ENCODE results near the gene PIK3R1.
"Not testable (repeated sequence)": the region's sequence is repeated elsewhere in the genome, so short reads cannot be mapped to it uniquely, and the experiment has no call there.

PIK3R1 gene

DNA sequence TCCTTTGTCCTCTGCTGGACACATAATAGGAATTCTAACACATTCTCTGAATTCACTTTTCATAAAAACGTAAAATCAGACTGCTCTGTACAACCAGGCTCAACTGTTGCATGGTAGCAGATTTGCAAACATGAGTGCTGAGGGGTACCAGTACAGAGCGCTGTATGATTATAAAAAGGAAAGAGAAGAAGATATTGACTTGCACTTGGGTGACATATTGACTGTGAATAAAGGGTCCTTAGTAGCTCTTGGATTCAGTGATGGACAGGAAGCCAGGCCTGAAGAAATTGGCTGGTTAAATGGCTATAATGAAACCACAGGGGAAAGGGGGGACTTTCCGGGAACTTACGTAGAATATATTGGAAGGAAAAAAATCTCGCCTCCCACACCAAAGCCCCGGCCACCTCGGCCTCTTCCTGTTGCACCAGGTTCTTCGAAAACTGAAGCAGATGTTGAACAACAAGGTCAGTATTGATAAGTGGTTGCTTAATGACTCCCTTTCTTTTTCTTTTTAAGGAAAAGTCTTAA, 11.1 kb downstream of the PIK3R1 start:
- no peak for DNase-seq (ENCODE audit: low read depth)

DNA sequence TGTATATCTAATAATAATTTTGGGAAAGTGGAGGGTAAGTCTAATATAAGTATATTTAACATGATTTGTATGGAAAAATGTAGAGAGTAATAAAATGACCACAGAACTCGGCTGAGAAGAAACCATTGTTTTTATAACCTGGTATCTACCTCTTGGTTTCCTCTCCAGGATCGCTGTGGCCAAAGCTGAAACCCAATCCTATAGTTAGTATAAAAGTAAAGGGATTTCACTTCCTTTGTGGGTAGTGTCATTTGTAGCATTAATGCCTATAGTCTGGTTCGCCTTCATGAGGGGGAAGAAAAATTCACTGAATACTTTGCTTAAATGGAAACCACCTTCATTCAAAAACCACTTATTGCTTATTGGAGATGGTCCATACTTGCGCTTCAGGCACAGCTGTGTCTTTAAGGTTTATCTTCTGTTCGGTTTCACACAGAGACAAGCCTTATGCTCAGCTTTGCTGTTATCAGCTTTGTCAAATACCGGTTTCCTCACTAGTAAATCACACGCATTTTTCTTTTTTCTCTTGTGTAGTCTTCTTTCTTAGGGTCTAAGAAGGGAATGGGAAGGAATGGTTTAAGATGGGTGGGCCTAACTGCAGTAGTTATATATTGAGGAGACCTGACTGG, 12.1 kb downstream of the PIK3R1 start:
- DNase-seq (ENCODE audit: low read depth), result no peak

DNA sequence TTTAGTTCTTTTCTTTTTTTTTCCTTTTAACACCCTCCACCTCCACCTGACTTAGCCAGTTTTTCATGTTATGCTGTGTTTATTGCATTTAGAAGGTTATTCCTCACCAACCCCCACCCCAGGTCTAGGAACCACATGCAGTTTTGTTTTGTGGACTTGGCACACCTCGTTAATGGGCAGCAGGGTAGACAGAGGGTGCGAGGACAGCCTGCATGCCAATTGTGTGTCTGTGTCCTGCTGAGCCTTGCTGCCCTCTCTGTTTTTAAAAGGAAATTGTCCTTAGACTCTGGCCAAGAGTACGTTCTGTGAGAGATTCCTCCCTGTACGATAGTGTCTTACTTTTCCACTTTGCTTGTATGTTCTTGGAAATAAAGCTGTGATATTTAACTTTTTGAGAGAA, 13.9 kb downstream of the PIK3R1 start:
- DNase-seq (ENCODE audit: low read depth), result no peak

DNA sequence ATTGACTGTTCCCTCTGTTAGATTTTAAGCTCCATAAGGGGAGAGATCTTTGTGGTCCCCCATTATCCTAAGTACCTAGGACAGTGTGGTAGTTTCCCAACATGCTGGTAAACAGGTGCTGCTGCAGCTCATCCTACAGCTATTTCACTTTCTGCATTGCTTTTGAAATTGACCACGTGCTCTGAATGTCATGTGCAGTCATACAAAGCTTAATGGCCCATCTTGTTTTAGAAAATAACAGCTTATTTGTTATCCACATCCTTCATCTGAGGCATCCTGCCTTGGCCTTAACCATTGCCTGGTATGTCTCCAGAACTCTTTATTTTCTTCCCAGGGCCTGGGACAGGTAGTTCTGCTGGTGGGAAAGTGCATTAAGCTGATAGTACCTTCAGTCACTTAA, 14.7 kb downstream of the PIK3R1 start:
- DNase-seq (ENCODE audit: low read depth), result no peak

DNA sequence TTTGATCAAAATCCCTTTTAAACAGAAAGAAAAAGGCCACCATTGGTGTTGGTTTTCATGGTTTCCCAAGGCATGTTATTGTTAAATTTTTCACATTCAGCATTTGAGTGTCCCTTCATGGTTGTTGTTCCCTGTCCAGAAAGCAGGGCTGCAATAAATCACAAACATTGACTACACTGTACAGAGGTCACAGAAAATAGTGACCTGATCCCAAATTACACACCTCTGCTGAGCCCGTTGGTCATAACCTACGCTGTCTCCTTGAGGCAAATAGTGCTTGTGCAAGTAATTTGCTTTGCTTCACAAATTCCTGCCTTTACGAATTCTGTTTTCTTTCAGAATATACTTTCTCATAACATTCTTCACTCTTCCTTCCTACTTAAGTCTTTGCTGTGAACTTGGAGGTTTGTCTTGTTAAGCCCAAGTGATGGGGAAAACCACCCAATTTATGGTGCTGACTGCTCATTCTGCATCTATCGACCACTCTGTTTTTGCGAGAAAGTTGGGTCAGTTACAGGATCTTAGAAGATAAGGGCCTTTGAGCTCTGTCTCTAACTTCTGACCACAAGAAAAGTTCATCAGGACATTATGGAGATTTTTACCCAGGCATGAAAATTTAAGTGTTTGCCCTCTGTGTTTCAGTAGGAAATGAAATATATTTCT, 16.0 kb downstream of the PIK3R1 start:
- no peak for DNase-seq (ENCODE audit: low read depth)

DNA sequence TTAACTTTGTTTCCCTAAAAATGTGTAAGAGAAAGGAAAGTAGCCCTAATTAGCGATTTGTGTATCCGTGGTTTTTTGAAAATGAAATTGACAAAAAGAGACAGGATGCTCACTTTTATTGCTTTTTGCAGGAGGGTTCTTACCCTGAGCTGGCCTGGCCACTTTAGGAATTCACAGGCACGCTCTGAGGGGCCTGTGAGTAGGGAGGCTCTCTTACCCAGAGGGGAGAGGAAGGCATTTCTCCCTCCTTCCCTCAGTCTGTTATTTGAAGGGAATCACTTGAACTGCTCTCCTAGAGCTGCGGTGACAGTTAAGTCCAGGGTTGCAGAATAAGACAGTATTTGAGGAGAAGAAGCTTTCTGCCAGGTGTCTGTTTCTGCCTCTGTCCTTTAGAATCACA, 16.7 kb downstream of the PIK3R1 start:
- no peak for DNase-seq (ENCODE audit: low read depth)

DNA sequence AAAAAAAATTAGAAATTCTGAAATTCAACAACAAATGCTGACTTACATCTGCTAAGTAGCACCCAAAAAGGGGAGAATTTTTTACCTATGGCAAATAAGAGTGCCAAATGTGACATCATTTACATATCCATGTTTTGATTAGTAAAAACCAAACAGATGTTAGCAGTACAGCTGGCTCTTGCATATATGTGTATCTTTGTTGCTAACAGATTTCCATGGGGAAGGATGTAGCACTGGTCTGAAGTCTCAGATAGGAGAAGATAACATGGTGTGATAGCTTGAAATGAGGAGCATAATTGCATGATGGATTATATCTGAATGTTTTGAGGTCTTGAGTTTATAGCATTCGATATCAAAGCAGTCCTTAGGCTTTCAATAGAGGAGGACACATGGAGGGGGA, 17.5 kb downstream of the PIK3R1 start:
- no peak for DNase-seq (ENCODE audit: low read depth)

DNA sequence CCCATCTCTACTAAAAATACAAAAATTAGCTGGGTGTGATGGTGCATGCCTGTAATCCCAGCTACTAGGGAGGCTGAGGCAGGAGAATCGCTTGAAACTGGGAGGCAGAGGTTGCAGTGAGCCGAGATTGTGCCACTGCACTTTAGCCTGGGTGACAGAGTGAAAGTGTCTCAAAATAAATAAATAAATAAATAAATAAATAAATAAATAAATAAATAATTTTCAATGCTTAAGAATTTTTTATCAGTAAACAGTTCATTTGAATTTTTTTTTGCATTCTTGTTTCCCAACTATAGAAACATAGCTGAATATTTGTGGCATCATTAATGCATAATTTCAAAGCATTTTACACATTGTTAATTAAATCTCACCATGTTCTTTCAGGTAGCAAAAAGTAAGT, 19.7 kb downstream of the PIK3R1 start:
- DNase-seq (ENCODE audit: low read depth), result not testable (repeated sequence)

DNA sequence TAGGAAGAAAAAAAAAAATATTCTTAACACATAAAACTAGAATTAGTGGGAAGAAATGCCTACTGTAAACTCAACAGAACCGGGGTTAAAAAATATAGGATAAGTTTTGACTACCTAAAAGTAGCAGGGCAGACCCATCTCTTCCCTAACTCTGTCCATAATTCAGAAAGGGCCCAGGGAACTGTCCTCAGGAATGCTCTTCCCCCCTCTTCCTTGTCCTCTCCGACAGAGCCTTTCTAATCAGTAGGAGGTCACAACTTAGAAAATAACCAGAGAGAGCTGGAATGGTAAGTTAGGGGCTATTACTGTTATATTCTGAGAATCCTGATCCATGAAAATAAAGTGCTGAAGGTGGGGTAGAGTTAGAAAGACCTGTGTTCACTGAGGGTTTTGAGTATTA, 22.2 kb downstream of the PIK3R1 start:
- no peak for DNase-seq (ENCODE audit: low read depth)

DNA sequence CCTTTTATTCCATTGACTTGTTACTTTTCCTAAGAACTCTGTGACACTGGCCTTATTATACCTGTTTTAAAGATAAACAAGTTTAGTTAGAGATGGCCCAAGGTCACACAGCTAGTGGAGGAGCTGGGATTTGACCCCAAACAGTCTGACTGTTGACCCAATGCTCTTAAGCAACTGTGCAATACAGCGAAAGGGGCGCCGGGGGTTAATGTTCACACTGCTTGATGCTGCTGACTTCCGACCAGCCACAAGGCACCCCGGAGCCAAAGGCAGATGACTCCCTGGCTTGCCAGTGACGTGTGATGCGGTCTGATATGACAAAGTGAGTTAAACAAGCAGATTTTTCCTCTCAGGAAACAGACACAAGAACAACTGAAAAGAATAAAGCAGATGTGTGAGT, 23.9 kb downstream of the PIK3R1 start:
- peak; percentile 73 for DNase-seq (ENCODE audit: low read depth)

DNA sequence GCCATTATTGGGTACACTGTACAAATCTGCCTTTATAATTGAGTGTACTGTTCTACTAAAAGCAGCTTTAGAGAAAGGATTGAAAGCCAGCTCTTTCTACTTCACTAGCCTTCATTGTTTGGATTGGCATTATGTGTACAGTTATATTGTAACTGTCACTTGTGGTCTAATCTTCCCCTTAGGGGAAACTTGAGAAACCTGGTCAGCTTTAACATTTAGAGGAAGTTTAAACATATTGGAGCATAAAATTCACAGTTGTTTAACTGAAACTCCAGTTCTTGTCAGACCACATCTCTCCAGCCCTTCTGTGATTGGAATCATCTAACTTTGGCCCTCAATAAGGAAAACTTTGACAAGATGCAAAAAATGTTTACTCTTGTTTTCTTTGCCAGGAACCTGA, 24.6 kb downstream of the PIK3R1 start:
- DNase-seq (ENCODE audit: low read depth), result no peak

DNA sequence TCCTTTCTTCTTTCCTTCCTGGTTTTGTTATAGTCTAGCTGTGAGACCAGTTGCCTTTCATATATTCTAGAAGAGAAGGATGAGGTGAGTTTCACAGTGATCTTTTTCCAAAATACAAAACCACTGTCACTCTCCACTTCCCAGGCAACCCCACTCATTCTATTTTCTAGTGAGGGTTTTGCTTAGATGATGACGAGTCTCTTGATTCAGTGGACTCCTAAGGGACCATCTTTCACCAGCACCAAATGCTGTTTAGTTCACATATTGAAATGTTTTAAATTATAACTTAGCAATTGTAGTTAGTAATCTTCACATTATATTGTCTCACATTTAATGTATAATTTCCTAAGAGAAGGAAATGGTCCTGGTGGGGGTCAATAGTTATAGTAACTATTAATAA, 25.2 kb downstream of the PIK3R1 start:
- DNase-seq (ENCODE audit: low read depth), result no peak

DNA sequence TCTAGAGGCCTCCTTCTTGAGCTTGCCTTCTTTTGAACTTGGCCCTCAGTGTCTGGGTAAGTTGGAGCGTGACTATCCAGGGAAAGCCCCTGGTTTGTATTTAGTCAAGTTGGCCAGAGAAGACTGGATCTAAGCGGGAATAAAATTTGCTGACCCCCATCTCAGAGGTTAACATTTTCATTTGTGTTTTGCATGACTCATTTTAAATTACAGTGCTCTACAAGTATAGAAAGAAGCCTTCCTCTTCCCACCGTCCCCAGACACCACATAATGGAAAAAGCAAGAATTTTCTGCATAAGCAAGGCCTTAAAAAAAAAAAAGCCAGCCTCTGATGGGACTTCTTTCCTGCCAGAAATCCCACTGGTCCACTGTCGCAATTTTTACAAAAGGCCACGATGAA, 27.2 kb downstream of the PIK3R1 start:
- DNase-seq (ENCODE audit: low read depth), result no peak

DNA sequence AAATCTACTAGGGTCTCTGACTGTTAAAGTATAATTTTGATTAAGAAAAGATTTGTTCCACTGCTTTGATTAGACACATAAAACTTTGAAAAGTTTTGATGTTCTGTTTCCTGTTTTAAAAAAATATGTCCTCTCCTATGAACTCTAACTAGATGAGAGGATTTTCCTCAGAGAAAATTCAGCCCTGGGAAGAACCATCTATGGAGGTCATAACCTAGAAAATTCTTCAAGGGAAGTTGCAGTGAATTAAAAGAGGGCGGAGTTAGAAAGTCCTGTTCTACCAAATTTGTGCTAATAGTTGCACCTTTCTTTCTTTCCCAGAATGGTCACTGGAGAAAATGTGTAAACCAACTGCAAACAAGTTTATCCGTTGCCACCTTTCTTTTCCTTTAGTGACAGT, 27.7 kb downstream of the PIK3R1 start:
- no peak for DNase-seq (ENCODE audit: low read depth)

DNA sequence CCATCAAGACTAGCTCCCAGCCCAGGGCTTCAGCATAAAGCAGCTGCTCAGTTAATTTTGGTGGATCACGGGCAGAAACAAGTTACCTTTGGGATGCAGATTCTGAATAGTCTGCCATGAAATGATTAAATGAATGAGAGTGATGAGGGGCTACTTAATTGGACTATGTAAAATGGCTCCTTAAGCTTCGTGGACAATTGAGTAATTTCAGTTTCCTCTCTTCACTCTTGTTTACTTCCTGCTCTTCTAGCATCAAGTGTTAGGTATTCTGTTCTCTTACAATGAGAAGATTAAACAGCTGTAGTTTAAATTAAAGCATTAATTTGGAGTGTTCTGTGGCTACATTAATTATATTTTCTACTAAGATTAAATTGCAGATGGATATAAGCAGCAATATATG, 28.1 kb downstream of the PIK3R1 start:
- DNase-seq (ENCODE audit: low read depth), result no peak

DNA sequence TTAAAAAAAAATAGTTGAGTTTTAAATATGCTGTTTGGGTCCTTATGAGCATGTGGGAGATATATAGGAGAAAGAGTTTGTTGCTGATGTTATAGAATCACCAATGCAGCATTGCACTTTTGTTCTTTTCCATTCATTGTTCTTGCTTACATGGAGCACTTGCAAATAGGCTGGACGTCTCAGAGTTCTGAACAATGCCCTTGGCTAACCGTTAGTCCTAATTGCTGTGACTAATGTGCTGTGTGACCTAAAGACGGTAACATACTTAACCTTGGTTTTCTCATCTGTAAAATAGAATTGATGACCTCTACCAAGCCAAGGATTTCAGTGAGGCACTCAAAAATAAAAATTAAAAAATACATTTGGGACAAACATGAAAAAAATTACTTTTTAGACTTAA, 29.8 kb downstream of the PIK3R1 start:
- DNase-seq (ENCODE audit: low read depth), result no peak

DNA sequence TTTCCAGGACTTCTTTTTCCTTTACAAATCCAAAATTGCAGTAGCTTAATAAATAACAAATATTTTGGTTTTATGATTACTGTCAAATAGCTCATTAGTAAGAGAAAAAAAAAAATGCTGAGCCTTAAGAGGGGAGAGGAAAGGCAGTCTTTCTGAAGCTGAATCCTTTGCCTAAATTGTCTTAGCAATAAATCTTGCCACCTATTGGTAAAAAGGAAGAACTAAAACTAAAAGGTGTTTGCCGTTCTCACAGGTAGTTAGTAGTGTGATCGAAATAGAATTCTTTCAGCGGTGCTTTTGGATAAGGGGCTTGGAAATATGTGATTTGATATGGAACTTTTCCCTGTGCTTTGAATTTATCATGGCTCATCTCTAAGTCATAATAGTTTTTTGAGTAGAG, 31.2 kb downstream of the PIK3R1 start:
- DNase-seq (ENCODE audit: low read depth), result no peak

DNA sequence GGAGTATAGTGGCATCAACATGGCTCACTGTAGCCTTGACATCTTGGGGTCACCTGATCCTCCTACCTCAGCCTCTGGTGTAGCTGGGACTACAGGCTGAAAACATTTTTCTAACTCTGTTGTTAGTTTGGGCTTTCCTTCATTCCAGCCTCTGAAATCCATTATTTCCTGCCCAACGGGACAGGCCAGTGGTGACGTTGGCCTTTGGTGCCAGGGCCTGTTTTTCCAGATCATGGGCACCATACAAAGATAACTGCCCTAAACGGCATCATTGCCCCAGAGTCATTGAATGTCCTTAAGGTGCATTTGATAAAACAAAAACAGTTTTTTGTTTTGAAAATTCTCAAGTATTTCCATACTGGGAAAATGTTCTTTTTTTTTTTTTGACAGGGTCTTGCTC, 32.1 kb downstream of the PIK3R1 start:
- no peak for DNase-seq (ENCODE audit: low read depth)

DNA sequence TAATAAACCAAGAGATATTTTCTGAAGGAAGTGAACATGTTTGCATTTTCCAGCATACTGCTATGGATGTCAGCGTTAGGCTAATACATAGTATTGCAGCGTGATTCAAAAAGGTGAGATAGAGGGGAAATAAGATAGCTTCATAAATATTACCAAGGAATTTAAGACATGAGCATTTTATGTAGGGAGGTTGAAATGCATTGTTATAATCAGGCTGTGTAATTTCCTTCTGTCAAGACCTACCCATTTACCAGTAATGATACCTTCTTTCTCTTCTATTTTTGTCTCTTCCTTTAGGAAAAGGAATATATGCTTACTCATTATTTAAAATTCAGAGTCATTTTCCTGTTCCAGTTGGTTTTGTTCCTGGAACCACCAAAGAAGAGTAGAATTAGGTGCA, 33.3 kb downstream of the PIK3R1 start:
- DNase-seq (ENCODE audit: low read depth), result no peak

DNA sequence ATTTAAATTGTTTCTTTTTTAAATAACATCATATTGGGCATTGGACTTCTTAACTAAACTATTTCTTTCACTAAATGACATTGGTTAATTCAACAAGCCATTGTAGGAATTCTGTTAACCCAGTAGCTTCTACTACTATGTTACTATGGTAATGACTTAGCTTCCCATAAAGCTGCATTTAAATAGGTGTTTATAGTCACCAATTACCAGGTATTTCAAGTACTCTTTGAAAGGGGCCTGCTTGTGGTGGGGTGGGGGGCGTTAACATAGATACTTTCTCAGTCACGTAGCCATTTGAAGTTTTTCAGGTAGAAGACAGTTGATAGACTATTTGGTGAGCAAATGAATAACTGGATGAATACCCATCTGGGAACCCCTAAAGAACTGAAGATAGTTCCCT, 34.0 kb downstream of the PIK3R1 start:
- no peak for DNase-seq (ENCODE audit: low read depth)

DNA sequence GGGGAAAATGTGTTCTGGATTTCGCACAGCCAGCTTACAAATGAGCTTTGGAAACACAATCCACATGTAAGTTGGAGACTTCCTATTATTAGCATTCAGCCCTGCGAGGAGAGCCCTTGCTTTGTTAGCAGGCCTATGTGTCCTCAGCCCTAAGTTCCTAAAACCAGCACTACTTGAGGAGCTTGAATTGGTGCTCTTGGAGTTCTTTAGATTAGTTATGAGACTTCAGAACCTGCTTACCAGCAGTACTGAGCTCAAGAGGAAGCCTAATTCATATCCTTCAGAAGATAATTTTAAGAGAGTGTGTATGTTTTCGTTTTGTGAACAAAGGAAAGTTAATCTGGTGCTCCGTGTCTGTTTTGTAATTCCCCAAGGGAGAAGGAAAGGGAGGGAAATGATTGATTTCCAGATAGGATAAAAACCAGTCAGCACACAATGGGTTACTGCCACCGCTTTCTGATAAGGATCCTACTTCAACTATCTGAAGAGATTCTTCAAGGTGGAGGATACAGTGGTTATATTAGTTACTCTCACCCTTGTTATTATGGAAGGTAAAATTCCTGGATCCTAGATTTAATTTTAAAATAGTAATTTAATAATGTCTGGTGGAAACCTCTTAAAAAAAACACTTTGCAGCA, 35.2 kb downstream of the PIK3R1 start:
- no peak for DNase-seq (ENCODE audit: low read depth)

DNA sequence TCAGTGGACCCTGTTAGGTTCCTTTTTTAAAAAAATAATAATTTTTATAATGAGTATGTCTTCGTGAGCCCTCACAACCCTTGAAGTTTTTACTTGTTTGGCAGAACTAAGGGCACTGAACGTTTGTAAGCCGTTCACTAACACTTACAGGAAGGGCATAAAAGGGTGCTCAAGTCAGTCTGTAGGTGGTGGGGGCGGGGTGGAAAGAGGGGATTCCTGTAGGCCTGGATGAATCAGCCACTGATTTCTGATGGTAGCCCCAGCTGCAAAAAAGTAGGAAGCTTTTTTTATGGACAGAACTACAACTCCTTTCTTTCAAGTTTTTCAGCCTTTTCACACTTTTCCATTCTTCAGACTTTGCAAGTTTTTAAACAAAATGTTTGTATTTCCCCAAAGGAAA, 35.8 kb downstream of the PIK3R1 start:
- DNase-seq (ENCODE audit: low read depth), result peak; percentile 42

DNA sequence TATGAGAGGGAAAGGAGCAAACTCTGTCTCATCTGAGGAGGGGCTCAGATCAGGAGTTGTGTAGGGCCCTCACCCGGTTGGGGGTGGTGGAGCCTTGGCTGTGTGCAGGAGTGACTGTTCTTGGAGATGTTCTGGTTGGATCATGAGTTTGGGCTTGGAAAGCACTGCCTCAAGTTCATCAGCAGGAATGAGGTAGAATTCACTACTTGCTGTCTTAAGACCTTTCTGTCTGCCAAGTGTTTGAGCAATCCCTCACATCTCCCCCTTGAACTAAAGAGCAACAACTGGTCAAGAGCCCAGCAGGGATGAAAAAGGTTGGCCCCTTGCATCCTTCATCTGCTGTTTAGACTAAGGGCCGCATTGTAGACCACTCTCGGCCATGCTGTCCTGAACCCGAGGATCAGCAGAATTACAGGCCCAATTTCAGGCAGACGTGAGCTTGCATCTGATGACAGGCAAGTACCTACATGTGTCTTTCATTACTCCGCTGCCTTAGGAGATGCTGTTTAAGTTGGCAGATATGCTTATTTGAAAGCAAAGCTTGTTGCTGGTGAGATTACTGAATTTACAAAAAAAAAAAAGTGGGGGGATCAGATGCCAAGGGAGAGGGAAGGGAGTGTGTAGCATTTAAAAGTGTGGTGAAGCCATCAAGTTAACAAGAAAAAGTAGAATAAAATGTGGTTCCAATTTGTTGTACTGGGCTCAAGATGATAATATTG, 36.4 kb downstream of the PIK3R1 start:
- no peak for DNase-seq (ENCODE audit: low read depth)

Measured in stimulated activated CD8-positive, alpha-beta memory T cell treated with anti-CD3 and anti-CD28 coated beads, Interleukin-12 subunit alpha, Interleukin-12 subunit beta, amount 100 ng/mL, for 1 hour (primary cell).